HepG2 (cell line): ENCODE results near the gene COMMD1. TPM values are rescaled to one million over a fixed set of nuclear protein-coding genes. Genes with fewer than 3 reads are reported as not detected.

Source experiments
- ATAC-seq: fragments of 200-7000 bp; cut with Tn5 transposase; 3 replicates; pipeline ENCODE4 v1.9.1; 2020; ENCODE audit warnings: mild to moderate bottlenecking, moderate library complexity
- BruUV-seq: library from RNA; stranded (reverse); fragments of 400-500 nt; replicated peaks from 2 replicates; lab custom pipeline; 2021; lab: Mats Ljungman, UMichigan
- CTCF ChIA-PET: fragments of 300-600 bp; formaldehyde crosslinking; extraction: SDS; loops from one replicate; lab custom pipeline; 2021; ENCODE audit warnings: low total read pairs, inconsistent platforms, low intra/inter-chr PET ratio; lab: Yijun Ruan, JAX
- POLR2A ChIA-PET: fragments of 350-600 bp; sonication (Branson Sonifier 250); formaldehyde crosslinking; loops from one replicate; lab custom pipeline; 2020; ENCODE audit warnings: antibody characterized with exemption, inconsistent platforms; lab: Yijun Ruan, JAX
- DNase-seq: peaks from one replicate; pipeline ENCODE4 v3.0.0-alpha.2; 2015; ENCODE audit warnings: low spot score
- FAIRE-seq: peaks from 3 replicates; lab custom pipeline; 2011; peaks lifted over from hg19 to GRCh38; lab: Jason Lieb, UNC
- H2AFZ ChIP-seq: one replicate; pipeline ENCODE4 v1.6.1; 2011; ENCODE audit warnings: low read length, inconsistent platforms
- H3K27ac ChIP-seq: fragments of 300-600 bp; 3 replicates; pipeline ENCODE4 v1.8.0; 2011; ENCODE audit warnings: mixed run types, mild to moderate bottlenecking, mixed read lengths, low read length, inconsistent platforms; ENCODE audit not compliant: insufficient read depth; ENCODE audit errors: extremely low read length
- H3K27me3 ChIP-seq, 2 experiments: fragments of 200-600 bp in 1 of 2; 2 replicates in 1 of 2; 3 replicates in 1 of 2; pipeline versions ENCODE4 v1.6.0 to v1.8.0; 2011; ENCODE audit warnings: low read length in 2 of 2, mild to moderate bottlenecking in 2 of 2, moderate library complexity in 2 of 2, inconsistent platforms in 1 of 2; ENCODE audit not compliant: insufficient read depth in 2 of 2, control insufficient read depth in 1 of 2
- H3K36me3 ChIP-seq, 2 experiments: fragments of 200-600 bp in 1 of 2; replicated peaks in 1 of 2; 2 replicates in 1 of 2; 3 replicates in 1 of 2; pipeline versions ENCODE4 v1.5.1 to v1.8.0; 2011; ENCODE audit warnings: low read length in 2 of 2, inconsistent platforms in 1 of 2; ENCODE audit not compliant: insufficient read depth in 2 of 2, control insufficient read depth in 1 of 2
- H3K4me1 ChIP-seq: 2 replicates; pipeline ENCODE4 v1.5.1; 2012; ENCODE audit warnings: low read length, inconsistent platforms; ENCODE audit not compliant: insufficient read depth
- H3K4me2 ChIP-seq: 2 replicates; pipeline ENCODE4 v1.6.0; 2011; ENCODE audit warnings: low read depth, low read length, inconsistent platforms
- H3K4me3 ChIP-seq, 3 experiments: fragments of 200-600 bp in 1 of 3; sonication (generic), shearing (Covaris generic) in 1 of 3; replicated peaks in 1 of 3; 2 replicates each; pipeline ENCODE4 v1.5.1; 2011 to 2016; ENCODE audit warnings: low read length in 3 of 3, inconsistent platforms in 2 of 3, low read depth in 2 of 3, mild to moderate bottlenecking in 2 of 3, control low read depth in 1 of 3, mixed read lengths in 1 of 3; ENCODE audit not compliant: insufficient read depth in 1 of 3
- H3K79me2 ChIP-seq: one replicate; pipeline ENCODE4 v1.6.1; 2011; ENCODE audit warnings: low read length, inconsistent platforms; ENCODE audit not compliant: insufficient read depth
- H3K9ac ChIP-seq: 2 replicates; pipeline ENCODE4 v1.6.0; 2011; ENCODE audit warnings: mild to moderate bottlenecking, low read depth, low read length, inconsistent platforms; ENCODE audit not compliant: insufficient read depth
- H3K9me3 ChIP-seq: 2 replicates; pipeline ENCODE4 v1.5.1; 2012; ENCODE audit warnings: mild to moderate bottlenecking, low read length
- H4K20me1 ChIP-seq: 2 replicates; pipeline ENCODE4 v1.6.0; 2011; ENCODE audit warnings: inconsistent platforms, mild to moderate bottlenecking, low read length, moderate library complexity; ENCODE audit not compliant: insufficient read depth
- ATAD3A ChIP-seq: sonication (generic); formaldehyde crosslinking; IDR thresholded peaks from 2 replicates; pipeline ENCODE4 v1.4.0; 2020; ENCODE audit warnings: missing genetic modification reagents
- CEBPB ChIP-seq: IDR thresholded peaks from 2 replicates; pipeline ENCODE4 v1.6.1; 2011; ENCODE audit warnings: low read depth, low read length, improper control_type of control experiment, borderline replicate concordance
- MEIS1 ChIP-seq: sonication (generic); formaldehyde crosslinking; IDR thresholded peaks from 2 replicates; pipeline ENCODE4 v1.9.0; 2021; ENCODE audit warnings: mild to moderate bottlenecking, missing genetic modification reagents, moderate library complexity, borderline replicate concordance
- NFE2L2 ChIP-seq: fragments of 150-350 bp; IDR thresholded peaks from 2 replicates; pipeline ENCODE4 v1.6.1; 2014; ENCODE audit warnings: low read length
- SNAI1 ChIP-seq: sonication (generic); formaldehyde crosslinking; IDR thresholded peaks from 2 replicates; pipeline ENCODE4 v1.5.0; 2020; ENCODE audit warnings: mild to moderate bottlenecking, missing genetic modification reagents, borderline replicate concordance
- THAP7 ChIP-seq: sonication (generic); formaldehyde crosslinking; IDR thresholded peaks from 2 replicates; pipeline ENCODE4 v1.8.1; 2023; ENCODE audit warnings: mild to moderate bottlenecking, missing genetic modification reagents
- UBTF ChIP-seq: sonication (generic); formaldehyde crosslinking; IDR thresholded peaks from 2 replicates; pipeline ENCODE4 v1.4.0; 2020; ENCODE audit warnings: mild to moderate bottlenecking, missing genetic modification reagents
- ZBTB10 ChIP-seq: sonication (generic); formaldehyde crosslinking; IDR thresholded peaks from 2 replicates; pipeline ENCODE4 v1.4.0; 2020; ENCODE audit warnings: missing genetic modification reagents, borderline replicate concordance
- ZNF124 ChIP-seq: sonication (generic); formaldehyde crosslinking; IDR thresholded peaks from 2 replicates; pipeline ENCODE4 v1.4.0; 2020; ENCODE audit warnings: missing genetic modification reagents
- ZNF207 ChIP-seq: fragments of 450-650 bp; IDR thresholded peaks from 2 replicates; pipeline ENCODE4 v1.6.1; 2016; ENCODE audit warnings: antibody characterized with exemption, borderline replicate concordance
- ZNF326 ChIP-seq: sonication (generic); formaldehyde crosslinking; IDR thresholded peaks from 2 replicates; pipeline ENCODE4 v1.4.0; 2020; ENCODE audit warnings: missing genetic modification reagents, borderline replicate concordance
- ZNF598 ChIP-seq: sonication (generic); formaldehyde crosslinking; IDR thresholded peaks from 2 replicates; pipeline ENCODE4 v1.5.1; 2020; ENCODE audit warnings: mild to moderate bottlenecking, missing genetic modification reagents, borderline replicate concordance
- WGBS: methylation state at CpG from one replicate; pipeline ENCODE4 v1.1.6; 2017; ENCODE audit warnings: low lambda C conversion rate; 5-methylcytosine and 5-hydroxymethylcytosine counted together
- in situ Hi-C: cut with HindIII; loops from 2 replicates; pipeline ENCODE4 v1.10.0; 2017; ENCODE audit warnings: low pct_unique_long_range_greater_than_20kb; ENCODE audit not compliant: extremely low pct_ligation_motif_present
- intact Hi-C: fragments of 100-400 bp; cut with micrococcal nuclease; formaldehyde crosslinking; loops from one replicate; pipeline ENCODE4 v1.10.0; 2022; ENCODE audit not compliant: unreplicated experiment
- polyA plus RNA-seq, 8 experiments: library from polyadenylated mRNA; depleted of rRNA in 3 of 8; stranded (reverse) in 7 of 8; unstranded in 1 of 8; fragments of >200 nt; fragmentation: Illumina TruSeq in 4 of 8; extraction: Trizol in 4 of 8; gene quantifications; 2 replicates each; pipeline versions ENCODE4 v1.2.1 to v1.2.3, GENCODE V29; 2011 to 2016; ENCODE audit warnings: low read depth in 4 of 8, missing spikeins in 1 of 8, mixed read lengths in 1 of 8; ENCODE audit not compliant: insufficient read depth in 1 of 8
- total RNA-seq, 5 experiments: library from RNA; depleted of rRNA; stranded (reverse); fragments of >200 nt; fragmentation: Illumina TruSeq; extraction: Trizol; gene quantifications; 2 replicates each; pipeline ENCODE4 v1.2.3, GENCODE V29; 2016; ENCODE audit warnings: low read depth in 1 of 5

The COMMD1 gene
- total and polyA plus RNA-seq, 2 of the 13 experiments (the other 11 are each of a cell fraction or from before 2014, with no cell fraction given): 25.7 to 105 TPM

- no peaks in the 10 kb centered on the region for H3K9me3 ChIP-seq
- DNase-seq: no peak
- no peaks in the 10 kb centered on the region for H3K27me3 ChIP-seq
- no TSS peak for BruUV-seq
- H3K27ac ChIP-seq: no peak overlapping the region
- intact Hi-C loops: loop anchor here (10.0 kb wide), 1 partner anchor 200 kb away; the partner anchor contains the start of gene B3GNT2
- no peak overlapping the region for H3K9ac ChIP-seq
- no peaks in the 10 kb centered on the region for H3K4me1 ChIP-seq
- no peak for ATAC-seq
- H3K4me2 ChIP-seq: no peak overlapping the region
- no peak overlapping the region for H2AFZ ChIP-seq
- H3K79me2 ChIP-seq: no peaks in the 10 kb centered on the region
- H4K20me1 ChIP-seq: no peaks in the 10 kb centered on the region
- H3K36me3 ChIP-seq: no peaks in the 10 kb centered on the region
- no peak for FAIRE-seq
- no peak overlapping the region for H3K4me3 ChIP-seq
- 83% methylated on average over 4 of the region's 4 CpGs for WGBS
- POLR2A ChIA-PET: no interaction called here
- CTCF ChIA-PET: interaction anchor here (2.2 kb wide), 1 partner anchor 417 kb away, joined by 11 read pairs; no protein-coding TSS in a partner anchor
- TF ChIP-seq CEBPB (peak; percentile 23; the same call in 1 of the 2 replicates), NFE2L2 (no peak), SNAI1 (CRISPR knock-in tag) (no peak), ZNF207 (no peak), ZNF598 (CRISPR knock-in tag) (no peak), ZNF326 (CRISPR knock-in tag) (no peak), ZNF124 (CRISPR knock-in tag) (no peak)
- in situ Hi-C loops: no loop called here
Measured at GRCh38 chr2:61995065-61995464, 89.6 kb downstream of the COMMD1 start.

GRCh38 chr2:61995515-61995914, 90.0 kb downstream of the COMMD1 start:
- Histone ChIP-seq H3K79me2 (no peaks in the 10 kb centered on the region), H3K27ac (no peak overlapping the region), H3K4me3 (no peak overlapping the region), H4K20me1 (no peaks in the 10 kb centered on the region), H3K4me1 (no peaks in the 10 kb centered on the region), H3K4me2 (no peak overlapping the region), H2AFZ (no peak overlapping the region), H3K9me3 (no peaks in the 10 kb centered on the region), H3K36me3 (no peaks in the 10 kb centered on the region), H3K27me3 (no peaks in the 10 kb centered on the region), H3K9ac (no peak overlapping the region)
- intact Hi-C loops (loop anchor here (10.0 kb wide), 1 partner anchor 199 kb away; the partner anchor contains the start of gene B3GNT2), in situ Hi-C loops (no loop called here)
- CTCF ChIA-PET: no interaction called here
- ATAC-seq: no peak
- 81% methylated on average over 2 of the region's 2 CpGs for WGBS
- BruUV-seq: no TSS peak
- DNase-seq: no peak
- POLR2A ChIA-PET: no interaction called here
- no peak for FAIRE-seq
- no peak for TF ChIP-seq MEIS1 (CRISPR knock-in tag)
- TF ChIP-seq UBTF: no peak
- no peak for TF ChIP-seq ATAD3A (CRISPR knock-in tag)
- no peak for TF ChIP-seq ZBTB10 (CRISPR knock-in tag)
- no peak for TF ChIP-seq THAP7 (CRISPR knock-in tag)
